H1 (cell line): ENCODE results near the gene RNPEPL1. TPM values are rescaled to one million over a fixed set of nuclear protein-coding genes. Genes with fewer than 3 reads are reported as not detected.

Experiments used
- BRCA1 ChIP-seq: IDR thresholded peaks from 2 replicates; pipeline ENCODE4 v1.6.1; 2012; ENCODE audit warnings: low read depth, low read length, improper control_type of control experiment
- CEBPB ChIP-seq: IDR thresholded peaks from 2 replicates; pipeline ENCODE4 v1.6.1; 2012; ENCODE audit warnings: low read depth, low read length
- EP300 ChIP-seq, 2 experiments: IDR thresholded peaks; 1 replicate in 1 of 2; 2 replicates in 1 of 2; pipeline ENCODE4 v1.6.1; 2011 to 2012; ENCODE audit warnings: low read depth in 2 of 2, low read length in 2 of 2, mild to moderate bottlenecking in 2 of 2, borderline replicate concordance in 1 of 2, inconsistent platforms in 1 of 2, moderate library complexity in 1 of 2
- FOSL1 ChIP-seq: IDR thresholded peaks from 2 replicates; pipeline ENCODE4 v1.6.1; 2011; ENCODE audit warnings: mild to moderate bottlenecking, low read depth, low read length, moderate library complexity; ENCODE audit not compliant: insufficient read depth
- HDAC6 ChIP-seq: IDR thresholded peaks from one replicate; pipeline ENCODE4 v1.7.1; 2012; ENCODE audit warnings: low read depth, mild to moderate bottlenecking, inconsistent platforms, low read length, moderate library complexity
- NANOG ChIP-seq: IDR thresholded peaks from 2 replicates; pipeline ENCODE4 v1.6.1; 2011; ENCODE audit warnings: low read length, low read depth, mild to moderate bottlenecking, inconsistent platforms; ENCODE audit not compliant: insufficient read depth, poor library complexity, severe bottlenecking
- NRF1 ChIP-seq: IDR thresholded peaks from 2 replicates; pipeline ENCODE4 v1.6.1; 2011; ENCODE audit warnings: mild to moderate bottlenecking, low read depth, low read length, improper control_type of control experiment
- PHF8 ChIP-seq: fragments of 200-600 bp; sonication (generic); conservative IDR thresholded peaks from 2 replicates; pipeline ENCODE4 v1.7.1; 2012; ENCODE audit warnings: low read depth, mild to moderate bottlenecking, inconsistent platforms, low read length, moderate library complexity
- POU5F1 ChIP-seq: IDR thresholded peaks from 2 replicates; pipeline ENCODE4 v1.6.1; 2011; ENCODE audit warnings: low read depth, mild to moderate bottlenecking, low read length, moderate library complexity
- RAD21 ChIP-seq, 2 experiments: IDR thresholded peaks in 1 of 2; conservative IDR thresholded peaks in 1 of 2; 2 replicates each; pipeline ENCODE4 v1.6.1; 2011; ENCODE audit warnings: low read depth in 2 of 2, low read length in 2 of 2, improper control_type of control experiment in 1 of 2, inconsistent platforms in 1 of 2, mild to moderate bottlenecking in 1 of 2, moderate library complexity in 1 of 2
- RXRA ChIP-seq: IDR thresholded peaks from 2 replicates; pipeline ENCODE4 v1.6.1; 2011; ENCODE audit warnings: low read depth, mild to moderate bottlenecking, low read length, moderate library complexity; ENCODE audit not compliant: insufficient read depth
- SAP30 ChIP-seq: fragments of 300-600 bp; sonication (generic); IDR thresholded peaks from 2 replicates; pipeline ENCODE4 v1.7.1; 2012; ENCODE audit warnings: low read length, moderate library complexity, mild to moderate bottlenecking, inconsistent platforms; ENCODE audit not compliant: insufficient read depth, insufficient replicate concordance
- SIN3A ChIP-seq, 2 experiments: IDR thresholded peaks in 1 of 2; conservative IDR thresholded peaks in 1 of 2; 2 replicates each; pipeline ENCODE4 v1.6.1; 2011 to 2012; ENCODE audit warnings: low read length in 2 of 2, improper control_type of control experiment in 1 of 2, low read depth in 1 of 2, mild to moderate bottlenecking in 1 of 2
- SIRT6 ChIP-seq: IDR thresholded peaks from one replicate; pipeline ENCODE4 v1.7.1; 2012; ENCODE audit warnings: low read length, inconsistent platforms
- SP4 ChIP-seq: IDR thresholded peaks from 2 replicates; pipeline ENCODE4 v1.6.1; 2012; ENCODE audit warnings: low read length, inconsistent platforms
- SUZ12 ChIP-seq: fragments of 200-600 bp; sonication (generic); IDR thresholded peaks from 2 replicates; pipeline ENCODE4 v1.6.1; 2012; ENCODE audit warnings: mild to moderate bottlenecking, inconsistent platforms, low read length, moderate library complexity, mixed read lengths
- TCF12 ChIP-seq: IDR thresholded peaks from 2 replicates; pipeline ENCODE4 v1.6.1; 2011; ENCODE audit warnings: low read depth, mild to moderate bottlenecking, low read length
- polyA plus RNA-seq, 7 experiments: library from polyadenylated mRNA; depleted of rRNA in 3 of 7; stranded (reverse) in 5 of 7; unstranded in 2 of 7; fragments of >200 nt in 5 of 7; fragments of 200-250 nt in 2 of 7; gene quantifications; 1 replicate in 5 of 7; 2 replicates in 1 of 7; 4 replicates in 1 of 7; pipeline versions ENCODE4 v1.2.1 to v1.2.3, GENCODE V29; 2011 to 2013; ENCODE audit warnings: missing spikeins in 2 of 7, mixed read lengths in 2 of 7
- total RNA-seq: library from RNA; stranded (reverse); fragmentation: NEBNext Ultra II Directional; extraction: Animal tissue kit (Norgen Biotek cat#: 25700); gene quantifications from 2 replicates; pipeline ENCODE4 v1.2.1, GENCODE V29; 2021
- TF ChIP-seq, protein P1 (sequence below): IDR thresholded peaks from 2 replicates; pipeline ENCODE4 v1.6.1; 2012; ENCODE audit warnings: inconsistent platforms

Gene RNPEPL1
- total and polyA plus RNA-seq, 2 of the 8 experiments (the other 6 are each of a cell fraction or from before 2014, with no cell fraction given): 9.0 to 11.3 TPM

DNA sequence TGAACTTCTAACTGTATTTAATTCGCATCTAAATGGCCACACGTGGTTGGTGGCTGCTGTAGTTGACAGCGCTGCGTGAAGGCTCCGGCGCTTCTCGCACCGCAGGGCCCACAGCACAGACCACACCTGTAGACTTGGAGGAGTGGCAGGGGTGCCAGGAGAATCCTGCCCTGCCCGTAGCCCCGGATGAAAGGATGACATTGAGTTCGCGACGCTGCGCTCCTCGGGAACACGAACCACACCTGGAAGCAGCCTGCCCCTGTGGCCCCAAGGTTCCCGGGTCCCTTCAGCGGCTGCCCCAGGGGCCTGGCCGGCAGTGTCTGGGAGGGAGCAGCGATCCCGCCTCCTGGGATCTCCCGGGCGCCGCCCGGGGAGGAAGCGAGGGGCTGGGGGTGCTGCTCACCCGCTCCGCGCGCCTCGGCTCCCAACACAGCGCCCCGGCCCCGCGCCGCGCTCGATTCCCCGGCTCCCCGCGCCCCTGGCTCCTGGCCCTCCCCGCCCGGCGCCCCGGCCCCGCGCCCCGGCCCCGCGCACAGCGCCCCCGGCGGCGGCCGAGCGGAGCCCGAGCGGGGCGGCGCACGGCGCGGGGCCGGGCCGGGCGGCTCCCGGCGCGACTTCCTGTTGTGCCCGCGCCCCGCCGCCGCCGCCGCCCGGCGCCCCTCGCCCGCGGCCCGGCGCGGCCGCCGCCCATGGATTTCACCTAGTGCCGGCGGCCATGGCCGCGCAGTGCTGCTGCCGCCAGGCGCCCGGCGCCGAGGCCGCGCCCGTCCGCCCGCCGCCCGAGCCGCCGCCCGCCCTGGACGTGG lies at the start of gene RNPEPL1 (continued):
- TF ChIP-seq SUZ12 (peak; percentile 64; the same call in 1 of the 2 replicates), BRCA1 (no peak), SIRT6 (no peak), SP4 (no peak), RXRA (no peak), FOSL1 (no peak), TCF12 (no peak), HDAC6 (no peak), SAP30 (no peak), PHF8 (no peak), POU5F1 (no peak), NANOG (no peak), EP300 (IDR thresholded peaks at IDR 0.05; ENCODE audit: borderline replicate concordance in 1 of 2, low read depth in 2 of 2, low read length in 2 of 2) (no peak), CEBPB (no peak), RAD21 (IDR thresholded peaks at IDR 0.05 in 1 of 2, conservative IDR thresholded peaks at IDR 0.05 in 1 of 2; ENCODE audit: low read depth in 2 of 2, low read length in 2 of 2) (no peak), SIN3A (conservative IDR thresholded peaks at IDR 0.05 in 1 of 2, IDR thresholded peaks at IDR 0.05 in 1 of 2; ENCODE audit: low read depth in 1 of 2, low read length in 2 of 2) (peak in 1 of 2 experiments; percentile 48; a peak in 1 of 4 replicates), NRF1 (no peak)
- TF ChIP-seq, protein P1, sequence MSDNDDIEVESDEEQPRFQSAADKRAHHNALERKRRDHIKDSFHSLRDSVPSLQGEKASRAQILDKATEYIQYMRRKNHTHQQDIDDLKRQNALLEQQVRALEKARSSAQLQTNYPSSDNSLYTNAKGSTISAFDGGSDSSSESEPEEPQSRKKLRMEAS: peak; percentile 61; the same call in 1 of the 2 replicates
- TF ChIP-seq, all 59 proteins: peak for 5
